SK-N-MC (cell line): ENCODE data around the gene MAGIX.
"Not testable (repeated sequence)": the region's sequence is repeated elsewhere in the genome, so short reads cannot be mapped to it uniquely, and the experiment has no call there.

Source experiments
- EZH2 ChIP-seq: fragments of 200-600 bp; sonication (generic); IDR thresholded peaks from one replicate; pipeline ENCODE4 v1.6.1; 2017; ENCODE audit warnings: antibody characterized with exemption
- POLR2AphosphoS5 ChIP-seq: IDR thresholded peaks from 2 replicates; pipeline ENCODE4 v1.6.1; 2012; ENCODE audit warnings: mild to moderate bottlenecking, low read depth, low read length, borderline replicate concordance

DNA sequence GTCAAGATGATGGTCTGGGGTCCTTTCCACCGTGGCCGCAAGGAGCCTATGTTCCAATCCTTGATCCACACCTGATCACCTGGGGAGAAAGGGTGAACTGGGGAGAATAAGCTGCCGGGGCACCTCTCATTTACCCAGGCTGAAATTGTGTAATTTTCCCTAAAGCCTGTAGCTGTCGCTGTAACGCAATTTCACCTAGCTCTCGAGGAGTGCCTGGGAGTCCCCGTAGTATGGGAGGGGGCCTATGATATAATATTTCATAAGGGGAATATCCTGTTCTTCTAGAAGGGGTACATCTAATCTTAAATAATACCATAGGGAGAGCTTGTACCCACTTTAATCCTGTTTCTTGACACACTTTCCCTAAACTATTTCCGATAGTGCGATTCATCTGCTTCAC, 20.3 kb upstream of the MAGIX start:
- TF ChIP-seq EZH2, POLR2AphosphoS5: not testable (repeated sequence)
